ENCODE results near the gene DGLUCY. TPM values are rescaled to one million over a fixed set of nuclear protein-coding genes. Genes with fewer than 3 reads are reported as not detected.

Gene DGLUCY
- polyA plus RNA-seq, 3 donors = 54.9 to 88.4 (median 66.0) TPM

- intact Hi-C loops (cut with micrococcal nuclease) = no loop called here
- peak in 2 of 3 donors; percentile 49 to 51 for DNase-seq
- Histone ChIP-seq H4K20me1 (ENCODE audit: insufficient read depth, low read length) (no peaks in the 10 kb centered on the region), H3K79me2 (ENCODE audit: insufficient read depth, low read length) (no peaks in the 10 kb centered on the region), H3K4me3 (replicated peaks in 1 of 3; ENCODE audit: low read depth in 2 of 3, low read length in 3 of 3) (peak overlapping the region; percentile 25 to 72 (median 45)), H3K36me3 (replicated peaks in 1 of 2; ENCODE audit: control insufficient read depth in 1 of 2, insufficient read depth in 2 of 2, low read length in 2 of 2) (no peaks in the 10 kb centered on the region), H3K4me2 (replicated peaks; ENCODE audit: extremely low read depth, low read length, poor library complexity, severe bottlenecking) (peak overlapping the region; percentile 80), H3K27ac (ENCODE audit: low read depth in 1 of 2, low read length in 2 of 2) (no peak overlapping the region), H3K9ac (ENCODE audit: insufficient read depth, low read length, poor library complexity, severe bottlenecking) (peak overlapping the region; percentile 73), H3K4me1 (ENCODE audit: control insufficient read depth in 1 of 2, insufficient read depth in 2 of 2, low read length in 2 of 2) (peaks cover 31 to 38% of the 10 kb centered on the region in 2 donors), H3K9me3 (replicated peaks in 1 of 2; ENCODE audit: control insufficient read depth in 1 of 2, insufficient read depth in 1 of 2, low read length in 2 of 2) (no peaks in the 10 kb centered on the region), H2AFZ (ENCODE audit: insufficient read depth, low read depth, low read length, poor library complexity, severe bottlenecking) (peak overlapping the region; percentile 78), H3K27me3 (ENCODE audit: control insufficient read depth in 2 of 2, insufficient read depth in 2 of 2, low read length in 2 of 2) (peaks cover 4 to 37% of the 10 kb centered on the region in 2 donors)
- peaks cover 0 to 4% (median 0%) of the 10 kb centered on the region in 7 donors for H3K9me3 Mint-ChIP-seq
- H3K27ac Mint-ChIP-seq = no peak overlapping the region
- H3K27me3 Mint-ChIP-seq (ENCODE audit: low read depth in 3 of 3) = peaks cover 29 to 49% (median 39%) of the 10 kb centered on the region in 3 donors
- H3K4me3 Mint-ChIP-seq = peak overlapping the region; percentile 70 to 81
- H3K4me1 Mint-ChIP-seq = peaks cover 36% of the 10 kb centered on the region
- peaks cover 0 to 4% of the 10 kb centered on the region in 2 donors for H3K36me3 Mint-ChIP-seq
- 2% methylated on average over 90 of the region's 95 CpGs for whole genome bisulfite sequencing (ENCODE audit: insufficient coverage)
- TF ChIP-seq CTCF (IDR thresholded peaks at IDR 0.05) = no peak
These were observed 139.3 kb downstream of the DGLUCY start for GRCh38 chr14:91252871-91253794.

- 40% methylated on average over 17 of the region's 20 CpGs for WGBS (ENCODE audit: insufficient coverage)
- no peaks in the 10 kb centered on the region for H3K79me2 ChIP-seq (ENCODE audit: insufficient read depth, low read length)
- Mint-ChIP-seq H3K27me3 (ENCODE audit: low read depth in 3 of 3) (peaks cover 32 to 55% (median 42%) of the 10 kb centered on the region in 3 donors), H3K4me3 (peak overlapping the region; percentile 70 to 80), H3K9me3 (peaks cover 0 to 3% (median 0%) of the 10 kb centered on the region in 7 donors), H3K4me1 (peaks cover 33% of the 10 kb centered on the region), H3K27ac (no peak overlapping the region), H3K36me3 (peaks cover 0 to 4% of the 10 kb centered on the region in 2 donors)
- H3K4me3 ChIP-seq (replicated peaks in 1 of 3; ENCODE audit: low read depth in 2 of 3, low read length in 3 of 3) = peak overlapping the region; percentile 23 to 72 (median 25)
- no peaks in the 10 kb centered on the region for H3K9me3 ChIP-seq (replicated peaks in 1 of 2; ENCODE audit: control insufficient read depth in 1 of 2, insufficient read depth in 1 of 2, low read length in 2 of 2)
- H3K27ac ChIP-seq (ENCODE audit: low read depth in 1 of 2, low read length in 2 of 2) = no peak overlapping the region
- H2AFZ ChIP-seq (ENCODE audit: insufficient read depth, low read depth, low read length, poor library complexity, severe bottlenecking) = peak overlapping the region; percentile 78
- H3K4me2 ChIP-seq (replicated peaks; ENCODE audit: extremely low read depth, low read length, poor library complexity, severe bottlenecking) = peak overlapping the region; percentile 80
- intact Hi-C loops (cut with micrococcal nuclease) = no loop called here
- peaks cover 31 to 35% of the 10 kb centered on the region in 2 donors for H3K4me1 ChIP-seq (ENCODE audit: control insufficient read depth in 1 of 2, insufficient read depth in 2 of 2, low read length in 2 of 2)
- DNase-seq = no peak
- H3K9ac ChIP-seq (ENCODE audit: insufficient read depth, low read length, poor library complexity, severe bottlenecking) = peak overlapping the region; percentile 73
- H3K36me3 ChIP-seq (replicated peaks in 1 of 2; ENCODE audit: control insufficient read depth in 1 of 2, insufficient read depth in 2 of 2, low read length in 2 of 2) = no peaks in the 10 kb centered on the region
- no peaks in the 10 kb centered on the region for H4K20me1 ChIP-seq (ENCODE audit: insufficient read depth, low read length)
- TF ChIP-seq CTCF (IDR thresholded peaks at IDR 0.05) = no peak
- H3K27me3 ChIP-seq (ENCODE audit: control insufficient read depth in 2 of 2, insufficient read depth in 2 of 2, low read length in 2 of 2) = peaks cover 4 to 41% of the 10 kb centered on the region in 2 donors
These were observed 140.0 kb downstream of the DGLUCY start for GRCh38 chr14:91253795-91254323.
